ENCODE results near the gene SLC37A1. TPM values are rescaled to one million over a fixed set of nuclear protein-coding genes. Genes with fewer than 3 reads are reported as not detected.

Gene SLC37A1
- total RNA-seq, 1 experiment from 2014 or later = 37.7 TPM

DNA sequence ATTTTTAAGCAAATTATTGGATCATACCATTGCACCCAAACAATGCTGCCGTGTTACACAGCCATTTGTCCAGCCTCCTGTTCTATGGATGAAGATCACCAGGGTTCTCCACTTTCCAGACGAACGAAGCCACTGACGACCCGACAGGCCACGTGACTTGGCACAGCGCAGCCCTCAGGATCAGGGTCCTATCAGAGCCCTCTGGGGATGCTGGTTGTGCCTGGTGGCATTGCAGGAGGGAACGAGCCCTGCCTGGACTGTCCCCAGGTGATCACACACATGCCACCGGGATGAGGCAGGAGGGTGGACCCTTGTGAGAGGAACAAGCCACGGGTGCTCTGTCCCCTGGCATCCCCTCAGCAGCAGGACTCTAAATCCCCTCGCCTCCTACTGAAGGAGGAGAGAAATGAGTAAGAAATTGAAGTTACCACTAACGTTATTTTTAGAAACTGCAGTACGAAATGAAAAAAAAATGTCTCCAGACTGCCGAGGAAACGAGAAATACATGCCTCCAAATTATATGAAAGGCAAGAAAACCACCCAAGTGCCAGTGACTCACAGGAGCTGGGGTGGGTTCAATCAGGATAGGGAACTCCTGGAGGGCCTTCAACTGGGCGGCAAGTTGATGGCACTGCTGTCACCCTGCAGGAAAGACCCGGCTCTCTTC is 81.1 kb downstream of the SLC37A1 start:
- peaks cover 53% of the 10 kb centered on the region for H3K27me3 Mint-ChIP-seq (ENCODE audit: low read depth)
- TF ChIP-seq, protein P1, sequence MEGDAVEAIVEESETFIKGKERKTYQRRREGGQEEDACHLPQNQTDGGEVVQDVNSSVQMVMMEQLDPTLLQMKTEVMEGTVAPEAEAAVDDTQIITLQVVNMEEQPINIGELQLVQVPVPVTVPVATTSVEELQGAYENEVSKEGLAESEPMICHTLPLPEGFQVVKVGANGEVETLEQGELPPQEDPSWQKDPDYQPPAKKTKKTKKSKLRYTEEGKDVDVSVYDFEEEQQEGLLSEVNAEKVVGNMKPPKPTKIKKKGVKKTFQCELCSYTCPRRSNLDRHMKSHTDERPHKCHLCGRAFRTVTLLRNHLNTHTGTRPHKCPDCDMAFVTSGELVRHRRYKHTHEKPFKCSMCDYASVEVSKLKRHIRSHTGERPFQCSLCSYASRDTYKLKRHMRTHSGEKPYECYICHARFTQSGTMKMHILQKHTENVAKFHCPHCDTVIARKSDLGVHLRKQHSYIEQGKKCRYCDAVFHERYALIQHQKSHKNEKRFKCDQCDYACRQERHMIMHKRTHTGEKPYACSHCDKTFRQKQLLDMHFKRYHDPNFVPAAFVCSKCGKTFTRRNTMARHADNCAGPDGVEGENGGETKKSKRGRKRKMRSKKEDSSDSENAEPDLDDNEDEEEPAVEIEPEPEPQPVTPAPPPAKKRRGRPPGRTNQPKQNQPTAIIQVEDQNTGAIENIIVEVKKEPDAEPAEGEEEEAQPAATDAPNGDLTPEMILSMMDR (conservative IDR thresholded peaks at IDR 0.05) = no peak
- no peak overlapping the region for H3K14ac ChIP-seq (ENCODE audit: insufficient read depth, low read length)
- no peak overlapping the region for H3T11ph ChIP-seq (ENCODE audit: low read length)
- DNase-seq = no peak
- no peak overlapping the region for H3K27ac Mint-ChIP-seq
- H3K4me2 ChIP-seq (ENCODE audit: insufficient read depth, insufficient read length, low read length) = no peak overlapping the region
- no peaks in the 10 kb centered on the region for H3K27me3 ChIP-seq (ENCODE audit: insufficient read depth, low read length)
- no peak overlapping the region for H2BK15ac ChIP-seq (ENCODE audit: low read depth, low read length)
- no peaks in the 10 kb centered on the region for H4K20me1 ChIP-seq (ENCODE audit: control insufficient read depth, insufficient read depth, insufficient read length)
- H3K79me2 ChIP-seq (ENCODE audit: insufficient read depth, low read length) = no peaks in the 10 kb centered on the region
- H3K4me1 Mint-ChIP-seq = peaks cover 9% of the 10 kb centered on the region in 2 experiments
- H2BK5ac ChIP-seq (ENCODE audit: insufficient read length, low read length) = no peak overlapping the region
- no peak overlapping the region for H3K27ac ChIP-seq (ENCODE audit: insufficient read length, low read depth, low read length)
- no peaks in the 10 kb centered on the region for H3K23me2 ChIP-seq (ENCODE audit: insufficient read length, low read depth, low read length, poor library complexity, severe bottlenecking)
- H2BK120ac ChIP-seq (ENCODE audit: low read depth, low read length, poor library complexity, severe bottlenecking) = no peak overlapping the region
- H3K23ac ChIP-seq (ENCODE audit: insufficient read length, low read depth, low read length) = no peak overlapping the region
- peaks cover 0 to 3% (median 0%) of the 10 kb centered on the region in 3 experiments; a peak in 1 of 7 replicates for H3K36me3 Mint-ChIP-seq (ENCODE audit: insufficient read depth in 1 of 3, low read depth in 3 of 3)
- H3K79me1 ChIP-seq (ENCODE audit: insufficient read depth, low read depth, low read length, poor library complexity, severe bottlenecking) = no peaks in the 10 kb centered on the region
- no peak overlapping the region for H4K8ac ChIP-seq (replicated peaks; ENCODE audit: insufficient read length, low read depth, low read length)
- WGBS (ENCODE audit: extremely low coverage, insufficient read length, low lambda C conversion rate) = no CpG with 5 or more reads among the region's 17 CpGs
- no peaks in the 10 kb centered on the region for H3K4me1 ChIP-seq (ENCODE audit: insufficient read depth, low read length)
- no peak overlapping the region for H3K4me3 Mint-ChIP-seq
- H3K9me3 ChIP-seq (ENCODE audit: control insufficient read depth, low read depth, low read length) = no peaks in the 10 kb centered on the region
- H3K56ac ChIP-seq (ENCODE audit: insufficient read length, low read depth, low read length) = no peak overlapping the region
- H2AFZ ChIP-seq (ENCODE audit: low read length) = no peak overlapping the region
- H4K91ac ChIP-seq (ENCODE audit: insufficient read length, low read depth, low read length) = no peak overlapping the region
- H2BK12ac ChIP-seq (ENCODE audit: insufficient read length, low read depth, low read length) = no peak overlapping the region
- peaks cover 5 to 8% of the 10 kb centered on the region in 2 experiments; a peak in 3 of 5 replicates for H3K9me3 Mint-ChIP-seq
- H2AK5ac ChIP-seq (ENCODE audit: insufficient read length, low read length) = no peak overlapping the region
- H2BK20ac ChIP-seq (ENCODE audit: low read depth, low read length, poor library complexity, severe bottlenecking) = no peak overlapping the region
- no peak overlapping the region for H3K4ac ChIP-seq (ENCODE audit: low read depth, low read length)
- H3K18ac ChIP-seq (ENCODE audit: insufficient read length, low read depth, low read length) = no peak overlapping the region
- no peak overlapping the region for H3K9ac ChIP-seq (ENCODE audit: extremely low read depth, insufficient read length, low read length)
- H4K5ac ChIP-seq (ENCODE audit: insufficient read length, low read depth, low read length) = no peak overlapping the region
